ENCODE data around the gene METTL22.

DNA sequence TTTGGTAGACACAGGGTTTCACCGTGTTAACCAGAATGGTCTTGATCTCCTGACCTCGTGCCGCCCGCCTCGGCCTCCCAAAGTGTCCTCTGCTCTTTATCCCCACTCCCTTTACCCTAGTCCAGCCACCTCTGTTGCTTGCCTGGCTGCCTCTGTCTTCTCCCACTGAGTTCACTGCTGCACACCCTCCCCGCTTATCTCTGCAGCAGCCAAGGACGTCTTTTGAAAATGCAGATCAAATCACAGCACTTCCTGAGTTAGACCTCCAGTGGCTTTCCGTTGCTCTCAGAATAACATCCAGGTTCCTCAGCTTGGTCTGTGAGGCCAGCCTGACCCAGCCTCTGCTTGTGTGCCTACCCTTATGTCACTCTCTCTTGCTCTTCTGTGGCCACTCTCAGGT, 5.4 kb downstream of the METTL22 start:
- TF ChIP-seq, protein P1, sequence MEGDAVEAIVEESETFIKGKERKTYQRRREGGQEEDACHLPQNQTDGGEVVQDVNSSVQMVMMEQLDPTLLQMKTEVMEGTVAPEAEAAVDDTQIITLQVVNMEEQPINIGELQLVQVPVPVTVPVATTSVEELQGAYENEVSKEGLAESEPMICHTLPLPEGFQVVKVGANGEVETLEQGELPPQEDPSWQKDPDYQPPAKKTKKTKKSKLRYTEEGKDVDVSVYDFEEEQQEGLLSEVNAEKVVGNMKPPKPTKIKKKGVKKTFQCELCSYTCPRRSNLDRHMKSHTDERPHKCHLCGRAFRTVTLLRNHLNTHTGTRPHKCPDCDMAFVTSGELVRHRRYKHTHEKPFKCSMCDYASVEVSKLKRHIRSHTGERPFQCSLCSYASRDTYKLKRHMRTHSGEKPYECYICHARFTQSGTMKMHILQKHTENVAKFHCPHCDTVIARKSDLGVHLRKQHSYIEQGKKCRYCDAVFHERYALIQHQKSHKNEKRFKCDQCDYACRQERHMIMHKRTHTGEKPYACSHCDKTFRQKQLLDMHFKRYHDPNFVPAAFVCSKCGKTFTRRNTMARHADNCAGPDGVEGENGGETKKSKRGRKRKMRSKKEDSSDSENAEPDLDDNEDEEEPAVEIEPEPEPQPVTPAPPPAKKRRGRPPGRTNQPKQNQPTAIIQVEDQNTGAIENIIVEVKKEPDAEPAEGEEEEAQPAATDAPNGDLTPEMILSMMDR (IDR thresholded peaks at IDR 0.05): no peak
- no peak for TF ChIP-seq POLR2A (IDR thresholded peaks at IDR 0.05)
- no peak for TF ChIP-seq EP300 (IDR thresholded peaks at IDR 0.05)
